HT-29 (cell line): ENCODE data around the gene SHTN1. TPM values are rescaled to one million over a fixed set of nuclear protein-coding genes. Genes with fewer than 3 reads are reported as not detected.

Experiments used
- DNase-seq: peaks from one replicate; pipeline ENCODE4 v3.0.0-alpha.2; 2015; ENCODE audit warnings: low spot score
- small RNA-seq: library from RNA; depleted of rRNA; stranded (forward); fragments of <200 nt; gene quantifications from one replicate; pipeline ENCODE3, GENCODE V24; 2014
- total RNA-seq: library from RNA; depleted of rRNA; stranded (reverse); fragments of >200 nt; shearing (Covaris generic); gene quantifications from 2 replicates; pipeline ENCODE4 v1.2.3, GENCODE V29; 2014; rRNA removed

The SHTN1 gene
- total RNA-seq, 1 experiment from 2014 or later: 4.5 TPM

DNA sequence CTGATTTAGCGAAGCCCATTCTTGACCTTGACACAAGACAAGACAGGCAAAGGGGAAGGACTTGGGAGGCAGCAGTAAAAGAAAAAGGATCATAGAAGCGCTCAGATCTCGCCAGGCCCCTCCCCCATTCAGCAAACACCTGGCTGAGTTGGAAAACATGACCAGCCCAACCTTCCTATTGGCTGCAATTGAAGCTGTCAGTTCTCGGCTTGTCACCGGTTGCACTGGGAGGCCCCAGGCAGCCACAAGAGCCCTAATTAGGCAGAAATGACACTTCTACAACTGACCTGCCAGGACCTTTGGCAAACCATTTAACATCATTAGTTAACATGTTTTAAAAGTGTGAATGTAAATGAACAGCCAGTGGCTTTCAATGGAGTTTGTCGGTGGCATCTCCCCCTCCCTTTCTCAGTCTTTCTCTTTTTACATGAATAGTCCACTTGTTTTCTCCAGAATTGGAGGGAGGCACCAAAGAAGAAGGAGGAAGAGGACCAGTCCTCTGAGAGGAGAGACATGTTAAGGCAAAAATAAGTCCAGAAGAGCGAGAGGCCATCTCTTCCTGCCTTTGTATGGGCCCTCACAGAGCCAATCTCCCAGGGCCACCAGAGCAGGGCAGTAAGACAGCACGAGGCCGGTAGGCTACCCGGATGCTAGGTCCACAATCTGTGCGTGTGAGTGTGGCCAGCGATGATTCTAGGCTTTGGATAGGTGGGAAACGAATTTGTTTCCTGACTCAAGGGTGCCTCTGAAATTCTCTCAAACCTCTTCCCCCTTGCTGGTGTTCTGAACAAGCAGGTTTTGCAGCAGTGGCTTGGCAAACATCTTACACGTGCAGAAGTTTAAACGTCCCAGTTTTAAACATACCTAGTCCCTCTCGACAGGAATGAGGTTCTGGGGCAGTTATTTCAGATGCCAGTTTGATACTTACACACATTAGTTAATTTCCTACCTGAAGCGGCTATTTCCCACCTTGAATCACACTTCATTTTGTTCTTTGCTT lies 170.7 kb downstream of the SHTN1 start:
- no peak for DNase-seq

- no peak for DNase-seq
Observed at GRCh38 chr10:116831790-116832189, 173.2 kb downstream of the SHTN1 start.

Small RNA genes lying within 50 kb of the gene (small RNA-seq; reads per million reads assigned to genes)
- not detected for gene AC012308.1

Other genes with a start within 250 kb of the SHTN1 start
- 0.13 TPM in 1 of 2 replicates, not detected in the other for gene ENO4, start 155.7 kb downstream of the SHTN1 start, total RNA-seq
- gene VAX1, start 133.1 kb upstream of the SHTN1 start, total RNA-seq: not detected in 2 replicates
- gene KCNK18, start 192.3 kb upstream of the SHTN1 start, total RNA-seq: not detected in 2 replicates
- not detected in 2 replicates for gene SLC18A2, start 235.9 kb upstream of the SHTN1 start, total RNA-seq